ENCODE data around the gene TRAF7. TPM values are rescaled to one million over a fixed set of nuclear protein-coding genes. Genes with fewer than 3 reads are reported as not detected.

The TRAF7 gene
- total and polyA plus RNA-seq, 2 of the 13 experiments (the other 11 are each of a cell fraction or from before 2014, with no cell fraction given): 47.9 to 65.6 TPM

DNA sequence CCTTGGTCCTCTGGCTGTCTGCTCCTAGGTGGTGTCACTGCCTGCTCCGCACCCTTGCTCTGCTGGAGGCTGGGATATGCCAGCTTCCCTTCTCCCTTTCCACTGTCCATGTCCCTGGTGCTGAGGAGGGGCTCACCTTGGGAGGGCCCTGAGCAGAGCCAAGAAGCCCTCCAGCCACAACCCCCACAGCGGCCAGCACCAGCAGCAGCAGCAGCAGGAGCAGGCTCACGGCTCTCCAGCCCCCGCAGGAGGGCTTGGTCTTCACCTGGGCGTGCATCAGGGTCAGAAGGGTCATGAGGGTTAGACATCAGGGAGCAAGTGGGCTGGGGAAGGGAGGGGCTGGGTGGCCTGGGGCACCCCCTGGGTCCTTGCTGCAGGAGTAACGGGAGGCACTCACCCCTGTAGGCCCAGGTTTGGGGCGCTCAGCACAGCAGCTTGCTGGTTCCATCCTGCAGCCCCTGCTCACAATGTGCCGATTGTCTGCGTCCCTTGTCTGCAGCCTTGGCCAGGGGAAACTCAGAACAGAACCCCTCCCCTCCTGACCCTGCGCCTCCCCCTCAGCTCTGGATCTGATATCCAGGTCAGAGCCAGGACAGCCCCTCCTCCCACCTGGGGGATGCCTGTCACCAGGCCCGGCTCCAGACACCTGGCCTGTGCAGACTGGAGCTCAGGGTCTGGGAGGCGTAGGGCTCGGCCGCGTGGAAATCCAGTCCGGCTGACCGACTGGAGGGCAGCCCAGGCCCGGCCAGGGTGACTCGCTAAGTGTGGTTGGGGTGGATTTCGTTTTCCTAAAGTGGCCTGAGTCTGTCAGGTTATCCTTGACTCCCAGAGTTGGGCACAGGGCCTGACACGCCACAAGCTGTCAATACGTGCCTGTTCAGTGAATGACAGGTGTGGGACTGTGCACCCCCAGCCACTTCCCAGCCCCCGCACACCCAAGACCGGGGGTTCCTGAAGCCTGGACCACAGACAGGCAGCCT is 55.1 kb downstream of the TRAF7 start, which contains the start of gene BRICD5 (continued):
- no peak for TF ChIP-seq MZF1 (CRISPR knock-in tag; IDR thresholded peaks at IDR 0.05; ENCODE audit: borderline replicate concordance)
- no peak for TF ChIP-seq POGZ (CRISPR knock-in tag; IDR thresholded peaks at IDR 0.05)
- TF ChIP-seq DMAP1 (CRISPR knock-in tag; IDR thresholded peaks at IDR 0.05): no peak
- TF ChIP-seq, protein P1, sequence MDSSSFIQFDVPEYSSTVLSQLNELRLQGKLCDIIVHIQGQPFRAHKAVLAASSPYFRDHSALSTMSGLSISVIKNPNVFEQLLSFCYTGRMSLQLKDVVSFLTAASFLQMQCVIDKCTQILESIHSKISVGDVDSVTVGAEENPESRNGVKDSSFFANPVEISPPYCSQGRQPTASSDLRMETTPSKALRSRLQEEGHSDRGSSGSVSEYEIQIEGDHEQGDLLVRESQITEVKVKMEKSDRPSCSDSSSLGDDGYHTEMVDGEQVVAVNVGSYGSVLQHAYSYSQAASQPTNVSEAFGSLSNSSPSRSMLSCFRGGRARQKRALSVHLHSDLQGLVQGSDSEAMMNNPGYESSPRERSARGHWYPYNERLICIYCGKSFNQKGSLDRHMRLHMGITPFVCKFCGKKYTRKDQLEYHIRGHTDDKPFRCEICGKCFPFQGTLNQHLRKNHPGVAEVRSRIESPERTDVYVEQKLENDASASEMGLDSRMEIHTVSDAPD (CRISPR knock-in tag; IDR thresholded peaks at IDR 0.05): peak; percentile 48; the same call in 1 of the 2 replicates
- no peak for TF ChIP-seq PLSCR1 (CRISPR knock-in tag; IDR thresholded peaks at IDR 0.05; ENCODE audit: borderline replicate concordance)
- TF ChIP-seq SIN3B (IDR thresholded peaks at IDR 0.05; ENCODE audit: low read length): no peak
- TF ChIP-seq NKX3-1 (CRISPR knock-in tag; IDR thresholded peaks at IDR 0.05): no peak
- TF ChIP-seq, protein P2, sequence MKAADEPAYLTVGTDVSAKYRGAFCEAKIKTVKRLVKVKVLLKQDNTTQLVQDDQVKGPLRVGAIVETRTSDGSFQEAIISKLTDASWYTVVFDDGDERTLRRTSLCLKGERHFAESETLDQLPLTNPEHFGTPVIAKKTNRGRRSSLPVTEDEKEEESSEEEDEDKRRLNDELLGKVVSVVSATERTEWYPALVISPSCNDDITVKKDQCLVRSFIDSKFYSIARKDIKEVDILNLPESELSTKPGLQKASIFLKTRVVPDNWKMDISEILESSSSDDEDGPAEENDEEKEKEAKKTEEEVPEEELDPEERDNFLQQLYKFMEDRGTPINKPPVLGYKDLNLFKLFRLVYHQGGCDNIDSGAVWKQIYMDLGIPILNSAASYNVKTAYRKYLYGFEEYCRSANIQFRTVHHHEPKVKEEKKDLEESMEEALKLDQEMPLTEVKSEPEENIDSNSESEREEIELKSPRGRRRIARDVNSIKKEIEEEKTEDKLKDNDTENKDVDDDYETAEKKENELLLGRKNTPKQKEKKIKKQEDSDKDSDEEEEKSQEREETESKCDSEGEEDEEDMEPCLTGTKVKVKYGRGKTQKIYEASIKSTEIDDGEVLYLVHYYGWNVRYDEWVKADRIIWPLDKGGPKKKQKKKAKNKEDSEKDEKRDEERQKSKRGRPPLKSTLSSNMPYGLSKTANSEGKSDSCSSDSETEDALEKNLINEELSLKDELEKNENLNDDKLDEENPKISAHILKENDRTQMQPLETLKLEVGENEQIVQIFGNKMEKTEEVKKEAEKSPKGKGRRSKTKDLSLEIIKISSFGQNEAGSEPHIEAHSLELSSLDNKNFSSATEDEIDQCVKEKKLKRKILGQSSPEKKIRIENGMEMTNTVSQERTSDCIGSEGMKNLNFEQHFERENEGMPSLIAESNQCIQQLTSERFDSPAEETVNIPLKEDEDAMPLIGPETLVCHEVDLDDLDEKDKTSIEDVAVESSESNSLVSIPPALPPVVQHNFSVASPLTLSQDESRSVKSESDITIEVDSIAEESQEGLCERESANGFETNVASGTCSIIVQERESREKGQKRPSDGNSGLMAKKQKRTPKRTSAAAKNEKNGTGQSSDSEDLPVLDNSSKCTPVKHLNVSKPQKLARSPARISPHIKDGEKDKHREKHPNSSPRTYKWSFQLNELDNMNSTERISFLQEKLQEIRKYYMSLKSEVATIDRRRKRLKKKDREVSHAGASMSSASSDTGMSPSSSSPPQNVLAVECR (CRISPR knock-in tag; IDR thresholded peaks at IDR 0.05; ENCODE audit: borderline replicate concordance): peak; percentile 40; the same call in 1 of the 2 replicates
- TF ChIP-seq ZNF790 (CRISPR knock-in tag; IDR thresholded peaks at IDR 0.05; ENCODE audit: borderline replicate concordance): no peak
- TF ChIP-seq TP53 (CRISPR knock-in tag; conservative IDR thresholded peaks at IDR 0.05): no peak
- no peak for TF ChIP-seq TCF12 (IDR thresholded peaks at IDR 0.05)
- TF ChIP-seq TCF12 (CRISPR knock-in tag; IDR thresholded peaks at IDR 0.05): no peak
- 0 out of 2 replicates have a peak, but pooled peaks have one; percentile 13 for TF ChIP-seq TFDP2 (CRISPR knock-in tag; IDR thresholded peaks at IDR 0.05)
- no peak for TF ChIP-seq ZNF768 (CRISPR knock-in tag; IDR thresholded peaks at IDR 0.05)
- TF ChIP-seq, protein P3, sequence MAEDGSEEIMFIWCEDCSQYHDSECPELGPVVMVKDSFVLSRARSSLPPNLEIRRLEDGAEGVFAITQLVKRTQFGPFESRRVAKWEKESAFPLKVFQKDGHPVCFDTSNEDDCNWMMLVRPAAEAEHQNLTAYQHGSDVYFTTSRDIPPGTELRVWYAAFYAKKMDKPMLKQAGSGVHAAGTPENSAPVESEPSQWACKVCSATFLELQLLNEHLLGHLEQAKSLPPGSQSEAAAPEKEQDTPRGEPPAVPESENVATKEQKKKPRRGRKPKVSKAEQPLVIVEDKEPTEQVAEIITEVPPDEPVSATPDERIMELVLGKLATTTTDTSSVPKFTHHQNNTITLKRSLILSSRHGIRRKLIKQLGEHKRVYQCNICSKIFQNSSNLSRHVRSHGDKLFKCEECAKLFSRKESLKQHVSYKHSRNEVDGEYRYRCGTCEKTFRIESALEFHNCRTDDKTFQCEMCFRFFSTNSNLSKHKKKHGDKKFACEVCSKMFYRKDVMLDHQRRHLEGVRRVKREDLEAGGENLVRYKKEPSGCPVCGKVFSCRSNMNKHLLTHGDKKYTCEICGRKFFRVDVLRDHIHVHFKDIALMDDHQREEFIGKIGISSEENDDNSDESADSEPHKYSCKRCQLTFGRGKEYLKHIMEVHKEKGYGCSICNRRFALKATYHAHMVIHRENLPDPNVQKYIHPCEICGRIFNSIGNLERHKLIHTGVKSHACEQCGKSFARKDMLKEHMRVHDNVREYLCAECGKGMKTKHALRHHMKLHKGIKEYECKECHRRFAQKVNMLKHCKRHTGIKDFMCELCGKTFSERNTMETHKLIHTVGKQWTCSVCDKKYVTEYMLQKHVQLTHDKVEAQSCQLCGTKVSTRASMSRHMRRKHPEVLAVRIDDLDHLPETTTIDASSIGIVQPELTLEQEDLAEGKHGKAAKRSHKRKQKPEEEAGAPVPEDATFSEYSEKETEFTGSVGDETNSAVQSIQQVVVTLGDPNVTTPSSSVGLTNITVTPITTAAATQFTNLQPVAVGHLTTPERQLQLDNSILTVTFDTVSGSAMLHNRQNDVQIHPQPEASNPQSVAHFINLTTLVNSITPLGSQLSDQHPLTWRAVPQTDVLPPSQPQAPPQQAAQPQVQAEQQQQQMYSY (CRISPR knock-in tag; IDR thresholded peaks at IDR 0.05): no peak
- peak; percentile 98 for TF ChIP-seq AKAP8 (CRISPR knock-in tag; IDR thresholded peaks at IDR 0.05)
- no peak for TF ChIP-seq ZNF30 (CRISPR knock-in tag; IDR thresholded peaks at IDR 0.05)
- TF ChIP-seq ZNF205 (CRISPR knock-in tag; IDR thresholded peaks at IDR 0.05): no peak
